HTR-8/SVneo (cell line): Measurements from ENCODE around the gene EGR4.
A peak's percentile ranks its signal among the peaks of the same experiment; 100 is the strongest.

Source experiments
- DNase-seq: peaks from one replicate; pipeline ENCODE4 v3.0.0; 2011; ENCODE audit warnings: low spot score, mixed read lengths; ENCODE audit not compliant: insufficient read length
- FAIRE-seq: peaks from 2 replicates; lab custom pipeline; 2011; peaks lifted over from hg19 to GRCh38; lab: Jason Lieb, UNC

The EGR4 gene

DNA sequence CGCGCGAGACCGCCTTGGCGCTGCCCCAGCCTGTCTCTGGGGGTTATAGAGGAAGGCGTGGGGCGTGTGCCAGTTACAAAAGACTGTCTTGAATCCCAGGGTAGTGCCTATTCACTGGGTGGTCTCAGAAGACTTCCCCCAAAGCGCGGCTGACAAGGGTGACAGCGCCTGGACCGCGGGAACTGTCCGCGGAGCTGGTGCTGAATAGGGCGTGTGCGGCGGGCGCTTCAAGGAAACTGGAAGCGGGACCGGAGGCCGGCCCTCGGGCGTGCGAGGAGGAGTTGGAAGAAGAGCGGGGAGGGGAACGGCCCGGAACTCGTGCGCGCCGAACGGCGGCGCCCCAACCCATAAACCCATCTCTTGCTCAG, 2.3 kb downstream of the EGR4 start:
- no peak for FAIRE-seq
- peak; percentile 60 for DNase-seq

DNA sequence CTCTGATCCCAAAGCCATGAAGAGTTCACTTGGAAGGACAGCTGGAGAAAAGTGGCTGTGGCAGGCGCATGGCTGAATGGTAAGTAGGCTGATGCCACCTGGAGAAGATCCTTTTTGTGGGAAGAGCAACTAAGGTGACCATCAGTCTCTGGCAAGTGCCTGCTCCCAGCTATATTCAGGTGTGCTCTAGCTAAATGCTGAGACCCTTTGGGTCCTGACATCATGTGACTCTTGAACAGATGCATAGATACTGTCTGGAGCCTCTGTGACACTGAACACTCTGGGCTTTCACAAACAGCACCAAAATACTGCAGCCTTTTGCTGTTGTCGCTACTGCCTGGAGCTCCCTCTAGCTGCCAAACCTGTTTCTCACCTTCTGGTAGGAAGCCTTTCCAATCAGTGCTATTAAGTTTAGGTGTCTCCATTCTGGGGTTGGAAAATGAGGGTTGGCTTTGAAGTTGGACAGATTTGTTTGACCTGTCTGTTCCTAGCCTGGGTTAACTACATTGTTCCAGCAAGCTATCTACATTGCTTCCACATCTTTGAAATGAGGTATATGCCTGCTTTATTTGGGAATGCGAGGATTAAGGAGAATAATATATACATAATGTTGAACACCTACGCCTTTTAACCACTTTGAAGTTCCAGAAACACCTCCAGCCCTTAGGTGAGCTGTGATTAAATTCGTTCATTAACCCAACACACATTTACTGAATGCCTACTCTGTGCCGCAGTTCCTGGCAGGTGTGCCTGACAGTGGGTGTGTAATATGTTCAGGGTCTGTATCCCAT, 3.1 kb downstream of the EGR4 start:
- peak; percentile 38 for DNase-seq
- FAIRE-seq = no peak

GRCh38 chr2:73289304-73289703, 4.0 kb downstream of the EGR4 start:
- no peak for DNase-seq
- no peak for FAIRE-seq

DNA sequence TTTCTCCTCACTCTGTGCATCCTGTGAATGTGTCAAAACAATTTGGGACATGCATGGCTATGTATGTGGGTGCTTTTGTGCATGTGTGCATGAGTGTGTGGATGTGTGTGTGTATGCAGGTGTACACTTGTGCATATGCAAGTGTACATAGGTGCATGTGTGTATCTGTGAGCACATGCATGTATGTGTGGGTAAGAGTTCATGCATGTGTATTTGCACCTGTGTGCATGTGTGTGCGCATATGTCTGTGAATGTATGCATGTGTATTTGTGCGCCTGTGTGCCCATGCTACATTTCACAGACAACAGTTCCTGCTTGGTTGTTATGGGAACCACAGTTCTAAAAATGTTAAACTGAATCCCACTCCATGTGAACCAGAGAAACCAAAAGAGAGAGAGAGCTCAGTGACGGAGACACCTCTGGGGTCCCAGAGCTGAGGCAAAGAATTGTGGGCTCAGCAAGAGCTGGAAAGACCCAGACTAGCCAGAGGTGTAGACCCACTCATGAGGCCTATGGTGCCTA, 7.2 kb downstream of the EGR4 start:
- FAIRE-seq = peak; percentile 33
- DNase-seq = no peak

DNA sequence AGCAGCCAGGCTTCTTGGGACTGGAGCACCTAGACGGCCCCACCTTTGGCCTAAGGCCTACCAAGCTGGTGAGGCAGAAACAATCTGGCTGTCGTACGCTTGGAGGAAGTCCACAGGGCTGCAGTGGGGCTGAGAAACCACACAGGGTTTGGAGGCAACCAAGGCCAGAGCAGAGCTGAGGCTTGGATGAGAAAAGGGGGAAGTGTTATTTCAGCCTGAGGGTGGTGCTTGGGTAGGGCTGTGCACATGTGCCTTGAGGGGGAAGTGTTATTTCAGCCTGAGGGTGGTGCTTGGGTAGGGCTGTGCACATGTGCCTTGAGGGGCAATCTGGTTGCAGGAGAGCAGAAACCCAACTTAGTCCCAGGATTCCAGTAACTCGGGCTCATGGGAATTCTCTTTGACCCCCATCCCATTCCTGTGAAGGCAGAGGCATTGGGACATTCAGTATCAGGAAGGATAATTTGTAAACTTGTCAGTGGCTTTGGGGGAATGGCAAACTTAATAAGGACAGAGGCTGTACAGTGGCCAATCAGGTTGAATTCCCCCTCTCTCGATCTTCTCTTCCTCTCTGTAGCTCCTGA, 8.1 kb downstream of the EGR4 start:
- DNase-seq = no peak
- peak; percentile 87 for FAIRE-seq

GRCh38 chr2:73284296-73285158, 8.8 kb downstream of the EGR4 start, which contains the start of gene FBXO41:
FBXO41 (minus strand) TSS chr2:73284478; CDS start chr2:73269630, 14,848 bp downstream.
- DNase-seq = peak; percentile 78
- peak; percentile 76 for FAIRE-seq

DNA sequence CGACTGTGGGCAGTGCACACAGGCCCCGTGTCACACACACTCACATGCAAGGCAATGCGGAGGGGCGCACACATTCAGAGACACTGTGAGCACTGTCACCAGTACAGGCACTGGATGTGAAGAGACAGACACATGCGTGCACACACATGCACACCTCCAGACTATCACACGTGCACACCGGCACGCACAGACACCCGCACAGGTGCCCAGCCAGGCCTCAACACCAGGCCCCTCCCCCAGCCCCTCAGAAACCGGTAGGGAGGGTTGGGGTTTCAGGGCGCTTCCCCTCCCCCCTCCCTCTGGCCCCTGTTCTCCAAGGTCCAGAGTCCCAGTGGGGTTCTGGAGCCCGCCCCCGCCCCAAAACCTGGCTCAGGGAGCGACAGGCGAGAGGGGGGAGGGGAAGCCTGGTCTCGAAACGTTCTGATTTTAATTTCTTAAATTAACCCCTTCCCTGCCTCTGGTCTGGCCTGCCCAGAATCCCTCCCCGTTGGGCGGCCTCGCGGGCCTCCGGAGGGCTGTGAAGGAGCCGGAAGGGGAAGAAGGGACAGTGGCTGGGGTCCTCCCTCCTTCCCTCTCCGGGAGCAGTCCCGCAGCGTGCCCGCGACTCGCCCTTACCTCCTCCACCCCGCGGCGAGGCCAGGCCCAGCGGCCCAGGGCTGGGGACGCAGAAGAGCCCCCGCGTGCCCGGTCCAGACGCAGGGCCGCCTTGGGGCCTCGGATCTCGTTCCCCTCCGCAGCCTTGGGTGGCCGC, 9.6 kb downstream of the EGR4 start:
- DNase-seq (no peak), FAIRE-seq (peak; percentile 65)

- FAIRE-seq (no peak), DNase-seq (no peak)
These were observed 10.3 kb downstream of the EGR4 start for GRCh38 chr2:73282924-73283544.

GRCh38 chr2:73281244-73281643, 12.1 kb downstream of the EGR4 start:
- FAIRE-seq = no peak
- no peak for DNase-seq

GRCh38 chr2:73279852-73280251, 13.5 kb downstream of the EGR4 start:
- FAIRE-seq (no peak), DNase-seq (no peak)

GRCh38 chr2:73272270-73272669, 21.1 kb downstream of the EGR4 start:
- DNase-seq (no peak), FAIRE-seq (no peak)

DNA sequence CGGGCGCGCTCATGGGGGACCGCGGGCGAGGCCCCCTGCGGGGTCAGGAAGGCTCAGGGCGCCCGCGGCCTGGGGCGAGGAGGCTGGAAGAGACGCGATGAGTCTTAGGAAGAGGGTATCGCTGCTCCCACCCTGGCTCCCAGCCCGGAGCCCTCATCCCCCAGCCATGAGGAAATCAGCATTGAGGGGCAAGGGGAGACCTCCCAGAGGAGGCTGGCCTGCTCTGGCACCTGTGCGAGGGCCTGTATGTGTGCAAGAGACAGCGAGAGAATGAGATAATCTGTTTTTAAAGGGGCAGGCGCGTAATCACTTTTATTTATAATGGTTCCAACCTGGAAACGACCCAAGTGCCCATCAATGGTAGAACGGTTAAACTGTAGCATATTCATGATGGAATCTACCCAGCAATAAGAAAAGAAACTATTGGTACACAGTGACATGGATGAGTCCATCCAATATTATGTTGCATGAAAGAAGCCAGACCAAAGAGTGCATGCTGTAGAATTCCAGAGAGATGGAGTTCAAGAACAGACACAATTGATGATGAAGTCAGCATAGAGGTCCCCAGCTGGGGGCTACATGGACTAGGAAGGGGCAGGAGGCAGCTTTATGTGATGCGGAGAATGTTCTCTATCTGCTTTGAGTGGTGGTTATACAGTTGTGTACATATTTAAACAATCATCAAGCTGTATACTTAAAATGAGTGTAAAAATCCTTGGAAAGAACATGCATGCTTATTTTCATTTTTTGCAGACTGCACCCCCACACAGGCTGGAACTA, 23.5 kb downstream of the EGR4 start:
- DNase-seq (no peak), FAIRE-seq (no peak)

- no peak for DNase-seq
- FAIRE-seq = no peak
These were observed 24.3 kb downstream of the EGR4 start for GRCh38 chr2:73268830-73269685.

DNA sequence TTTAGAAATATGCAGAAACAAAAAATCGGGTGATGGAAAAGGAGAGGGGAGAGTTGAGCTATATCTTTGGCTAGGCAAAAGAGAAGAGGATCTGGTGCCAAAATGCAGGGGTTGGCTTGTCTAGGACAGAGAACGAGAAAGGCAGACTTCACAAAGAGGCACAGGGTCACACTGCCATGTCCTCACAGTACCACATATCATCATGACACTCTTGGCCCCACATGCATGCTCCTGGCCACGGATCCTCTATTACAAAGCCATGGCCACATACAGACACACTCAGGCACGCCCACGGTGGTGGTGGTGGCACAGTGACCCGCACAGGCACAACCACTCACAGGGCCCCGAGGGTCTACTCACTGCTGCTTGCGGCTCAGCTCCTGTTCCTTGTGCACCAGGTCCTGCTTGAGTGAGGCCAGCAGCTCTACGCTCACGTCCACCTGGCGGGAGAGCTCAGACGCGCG, 24.9 kb downstream of the EGR4 start:
- DNase-seq (no peak), FAIRE-seq (no peak)

DNA sequence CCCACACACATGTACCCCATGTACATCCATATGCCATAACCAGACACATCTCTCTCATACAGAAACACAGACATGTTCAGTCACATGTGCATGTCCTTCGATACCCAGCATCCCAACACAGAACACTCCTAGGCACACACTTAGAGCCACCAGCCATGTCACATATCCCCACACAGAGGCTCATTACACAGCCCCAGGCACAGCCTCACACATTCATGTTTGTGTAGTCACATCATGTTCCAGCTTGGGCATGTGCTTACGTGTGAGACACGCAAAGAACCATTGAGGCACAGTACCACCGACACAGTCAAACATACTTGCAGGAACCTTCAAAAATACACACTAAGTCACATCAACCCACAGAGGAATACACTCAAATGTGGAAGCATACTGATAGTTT, 26.3 kb downstream of the EGR4 start:
- DNase-seq (no peak), FAIRE-seq (peak; percentile 64)

GRCh38 chr2:73266061-73266901, 27.1 kb downstream of the EGR4 start:
- DNase-seq (no peak), FAIRE-seq (no peak)
